ENCODE results near the gene RELB.

GRCh38 chr19:45074744-45075300 is 73.6 kb downstream of the RELB start:
- TF ChIP-seq POLR2AphosphoS5 (IDR thresholded peaks at IDR 0.05; ENCODE audit: borderline replicate concordance, low read depth, low read length) (no peak), EZH2 (IDR thresholded peaks at IDR 0.05) (no peak), FOXP2 (optimal IDR thresholded peaks at IDR 0.05; ENCODE audit: control extremely low read depth, extremely low read length, insufficient read depth) (no peak)
